ENCODE measurements around the gene XXYLT1. TPM values are rescaled to one million over a fixed set of nuclear protein-coding genes. Genes with fewer than 3 reads are reported as not detected.

Gene XXYLT1
- total and polyA plus RNA-seq, 9 of the 15 experiments (the other 6 are each of a cell fraction or from before 2014, with no cell fraction given), result 1.9 to 18.9 (median 15.0) TPM

- TF ChIP-seq, protein P1, sequence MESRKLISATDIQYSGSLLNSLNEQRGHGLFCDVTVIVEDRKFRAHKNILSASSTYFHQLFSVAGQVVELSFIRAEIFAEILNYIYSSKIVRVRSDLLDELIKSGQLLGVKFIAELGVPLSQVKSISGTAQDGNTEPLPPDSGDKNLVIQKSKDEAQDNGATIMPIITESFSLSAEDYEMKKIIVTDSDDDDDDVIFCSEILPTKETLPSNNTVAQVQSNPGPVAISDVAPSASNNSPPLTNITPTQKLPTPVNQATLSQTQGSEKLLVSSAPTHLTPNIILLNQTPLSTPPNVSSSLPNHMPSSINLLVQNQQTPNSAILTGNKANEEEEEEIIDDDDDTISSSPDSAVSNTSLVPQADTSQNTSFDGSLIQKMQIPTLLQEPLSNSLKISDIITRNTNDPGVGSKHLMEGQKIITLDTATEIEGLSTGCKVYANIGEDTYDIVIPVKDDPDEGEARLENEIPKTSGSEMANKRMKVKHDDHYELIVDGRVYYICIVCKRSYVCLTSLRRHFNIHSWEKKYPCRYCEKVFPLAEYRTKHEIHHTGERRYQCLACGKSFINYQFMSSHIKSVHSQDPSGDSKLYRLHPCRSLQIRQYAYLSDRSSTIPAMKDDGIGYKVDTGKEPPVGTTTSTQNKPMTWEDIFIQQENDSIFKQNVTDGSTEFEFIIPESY (CRISPR knock-in tag; IDR thresholded peaks at IDR 0.05), result no peak
- no peak for TF ChIP-seq SMAD2 (IDR thresholded peaks at IDR 0.05; ENCODE audit: low read depth, low read length)
- TF ChIP-seq, protein P2, sequence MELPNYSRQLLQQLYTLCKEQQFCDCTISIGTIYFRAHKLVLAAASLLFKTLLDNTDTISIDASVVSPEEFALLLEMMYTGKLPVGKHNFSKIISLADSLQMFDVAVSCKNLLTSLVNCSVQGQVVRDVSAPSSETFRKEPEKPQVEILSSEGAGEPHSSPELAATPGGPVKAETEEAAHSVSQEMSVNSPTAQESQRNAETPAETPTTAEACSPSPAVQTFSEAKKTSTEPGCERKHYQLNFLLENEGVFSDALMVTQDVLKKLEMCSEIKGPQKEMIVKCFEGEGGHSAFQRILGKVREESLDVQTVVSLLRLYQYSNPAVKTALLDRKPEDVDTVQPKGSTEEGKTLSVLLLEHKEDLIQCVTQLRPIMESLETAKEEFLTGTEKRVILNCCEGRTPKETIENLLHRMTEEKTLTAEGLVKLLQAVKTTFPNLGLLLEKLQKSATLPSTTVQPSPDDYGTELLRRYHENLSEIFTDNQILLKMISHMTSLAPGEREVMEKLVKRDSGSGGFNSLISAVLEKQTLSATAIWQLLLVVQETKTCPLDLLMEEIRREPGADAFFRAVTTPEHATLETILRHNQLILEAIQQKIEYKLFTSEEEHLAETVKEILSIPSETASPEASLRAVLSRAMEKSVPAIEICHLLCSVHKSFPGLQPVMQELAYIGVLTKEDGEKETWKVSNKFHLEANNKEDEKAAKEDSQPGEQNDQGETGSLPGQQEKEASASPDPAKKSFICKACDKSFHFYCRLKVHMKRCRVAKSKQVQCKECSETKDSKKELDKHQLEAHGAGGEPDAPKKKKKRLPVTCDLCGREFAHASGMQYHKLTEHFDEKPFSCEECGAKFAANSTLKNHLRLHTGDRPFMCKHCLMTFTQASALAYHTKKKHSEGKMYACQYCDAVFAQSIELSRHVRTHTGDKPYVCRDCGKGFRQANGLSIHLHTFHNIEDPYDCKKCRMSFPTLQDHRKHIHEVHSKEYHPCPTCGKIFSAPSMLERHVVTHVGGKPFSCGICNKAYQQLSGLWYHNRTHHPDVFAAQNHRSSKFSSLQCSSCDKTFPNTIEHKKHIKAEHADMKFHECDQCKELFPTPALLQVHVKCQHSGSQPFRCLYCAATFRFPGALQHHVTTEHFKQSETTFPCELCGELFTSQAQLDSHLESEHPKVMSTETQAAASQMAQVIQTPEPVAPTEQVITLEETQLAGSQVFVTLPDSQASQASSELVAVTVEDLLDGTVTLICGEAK (IDR thresholded peaks at IDR 0.05), result no peak
- TF ChIP-seq, protein P2 (CRISPR knock-in tag; IDR thresholded peaks at IDR 0.05), result no peak
- no peak for TF ChIP-seq SMARCA4 (IDR thresholded peaks at IDR 0.05)
- TF ChIP-seq, protein P3, sequence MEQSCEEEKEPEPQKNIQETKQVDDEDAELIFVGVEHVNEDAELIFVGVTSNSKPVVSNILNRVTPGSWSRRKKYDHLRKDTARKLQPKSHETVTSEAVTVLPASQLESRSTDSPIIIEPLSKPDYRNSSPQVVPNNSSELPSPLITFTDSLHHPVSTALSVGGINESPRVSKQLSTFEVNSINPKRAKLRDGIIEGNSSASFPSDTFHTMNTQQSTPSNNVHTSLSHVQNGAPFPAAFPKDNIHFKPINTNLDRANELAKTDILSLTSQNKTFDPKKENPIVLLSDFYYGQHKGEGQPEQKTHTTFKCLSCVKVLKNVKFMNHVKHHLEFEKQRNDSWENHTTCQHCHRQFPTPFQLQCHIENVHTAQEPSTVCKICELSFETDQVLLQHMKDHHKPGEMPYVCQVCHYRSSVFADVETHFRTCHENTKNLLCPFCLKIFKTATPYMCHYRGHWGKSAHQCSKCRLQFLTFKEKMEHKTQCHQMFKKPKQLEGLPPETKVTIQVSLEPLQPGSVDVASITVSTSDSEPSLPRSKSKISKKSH (CRISPR knock-in tag; IDR thresholded peaks at IDR 0.05), result no peak
- no peak for TF ChIP-seq ZNF668 (CRISPR knock-in tag; IDR thresholded peaks at IDR 0.05)
Measured at GRCh38 chr3:195255176-195255500, 15.8 kb downstream of the XXYLT1 start (continued).

All from K562 (cell line).